Panc1 (cell line): ENCODE measurements around the gene ZNF414. TPM values are rescaled to one million over a fixed set of nuclear protein-coding genes. Genes with fewer than 3 reads are reported as not detected.

Source experiments
- ATAC-seq: fragments of 200-7000 bp; cut with Tn5 transposase; 2 replicates; pipeline ENCODE4 v1.9.1; 2020; ENCODE audit warnings: mild to moderate bottlenecking, moderate library complexity
- BruUV-seq: library from RNA; stranded (reverse); fragments of 400-500 nt; replicated peaks from 2 replicates; lab custom pipeline; 2021; lab: Mats Ljungman, UMichigan
- CTCF ChIA-PET: fragments of 300-600 bp; sonication (Branson Sonifier 250); formaldehyde crosslinking; loops from one replicate; lab custom pipeline; 2022; ENCODE audit warnings: antibody characterized with exemption; lab: Charles Lee
- POLR2A ChIA-PET: fragments of 300-600 bp; sonication (Branson Sonifier 250); formaldehyde crosslinking; loops from one replicate; lab custom pipeline; 2022; ENCODE audit warnings: antibody characterized with exemption; lab: Charles Lee
- DNase-seq: peaks from one replicate; pipeline ENCODE4 v3.0.0-alpha.2; 2010; ENCODE audit warnings: low read depth, low spot score
- H3K27ac ChIP-seq: 2 replicates; pipeline ENCODE4 v1.5.1; 2011; ENCODE audit warnings: mild to moderate bottlenecking, low read length, inconsistent platforms
- H3K27me3 ChIP-seq: fragments of 200-500 bp; sonication (Bioruptor generic); 2 replicates; pipeline ENCODE4 v1.6.0; 2014; ENCODE audit warnings: low read length, inconsistent platforms; ENCODE audit not compliant: control insufficient read depth, insufficient read depth
- H3K36me3 ChIP-seq: fragments of 200-500 bp; sonication (Bioruptor generic); 2 replicates; pipeline ENCODE4 v1.5.1; 2014; ENCODE audit warnings: inconsistent platforms, mild to moderate bottlenecking, low read length, moderate library complexity; ENCODE audit not compliant: control insufficient read depth, insufficient read depth
- H3K4me1 ChIP-seq: 2 replicates; pipeline ENCODE4 v1.5.1; 2011; ENCODE audit warnings: inconsistent platforms, mild to moderate bottlenecking, low read length, moderate library complexity; ENCODE audit not compliant: control insufficient read depth, insufficient read depth
- H3K4me3 ChIP-seq, 2 experiments: 2 replicates each; pipeline ENCODE4 v1.5.1; 2011 to 2012; ENCODE audit warnings: low read depth in 2 of 2, low read length in 2 of 2, mild to moderate bottlenecking in 2 of 2, inconsistent platforms in 1 of 2, moderate library complexity in 1 of 2
- H3K9me3 ChIP-seq: fragments of 200-500 bp; sonication (Bioruptor generic); 2 replicates; pipeline ENCODE4 v1.5.1; 2014; ENCODE audit warnings: low read depth, mild to moderate bottlenecking, inconsistent platforms, low read length, moderate library complexity; ENCODE audit not compliant: control insufficient read depth, insufficient read depth
- CTCF ChIP-seq: fragments of 450-650 bp; IDR thresholded peaks from 2 replicates; pipeline ENCODE4 v1.5.1; 2017; ENCODE audit warnings: mild to moderate bottlenecking
- POLR2AphosphoS5 ChIP-seq: IDR thresholded peaks from 2 replicates; pipeline ENCODE4 v1.6.1; 2012; ENCODE audit warnings: mild to moderate bottlenecking, low read depth, low read length, moderate library complexity
- REST ChIP-seq, 2 experiments: IDR thresholded peaks; 2 replicates each; pipeline ENCODE4 v1.6.1; 2011 to 2012; ENCODE audit warnings: low read depth in 2 of 2, control low read depth in 1 of 2, low read length in 1 of 2, mild to moderate bottlenecking in 1 of 2, moderate library complexity in 1 of 2; ENCODE audit not compliant: insufficient read depth in 1 of 2
- SIN3A ChIP-seq: IDR thresholded peaks from 2 replicates; pipeline ENCODE4 v1.6.1; 2012; ENCODE audit warnings: low read depth, mild to moderate bottlenecking, low read length, moderate library complexity, borderline replicate concordance; ENCODE audit not compliant: insufficient read depth
- TCF7L2 ChIP-seq: IDR thresholded peaks from 2 replicates; pipeline ENCODE4 v1.6.1; 2011; ENCODE audit warnings: mild to moderate bottlenecking, low read depth, low read length, inconsistent platforms
- in situ Hi-C: cut with HindIII; loops from 2 replicates; pipeline ENCODE4 v1.10.0; 2016; ENCODE audit warnings: low sequenced_read_pairs, low pct_unique_long_range_greater_than_20kb
- intact Hi-C: fragments of 100-400 bp; cut with micrococcal nuclease; formaldehyde crosslinking; loops from one replicate; pipeline ENCODE4 v1.10.0; 2022; ENCODE audit not compliant: unreplicated experiment
- total RNA-seq: library from RNA; stranded (reverse); gene quantifications from one replicate; pipeline ENCODE4 v1.2.1, GENCODE V29; 2021; ENCODE audit not compliant: unreplicated experiment

ZNF414 gene
- total RNA-seq, 1 experiment from 2014 or later, result 37.1 TPM

GRCh38 chr19:8475005-8475404 is 39.0 kb downstream of the ZNF414 start:
- ChIA-PET POLR2A (no interaction called here), CTCF (no interaction called here)
- Histone ChIP-seq H3K9me3 (no peaks in the 10 kb centered on the region), H3K36me3 (peaks cover 13% of the 10 kb centered on the region), H3K27ac (no peak overlapping the region), H3K27me3 (no peaks in the 10 kb centered on the region), H3K4me3 (no peak overlapping the region), H3K4me1 (no peaks in the 10 kb centered on the region)
- intact Hi-C loops (no loop called here), in situ Hi-C loops (no loop called here)
- BruUV-seq, result no TSS peak
- no peak for TF ChIP-seq POLR2AphosphoS5
- TF ChIP-seq REST (IDR thresholded peaks at IDR 0.05; ENCODE audit: insufficient read depth in 1 of 2, low read depth in 2 of 2, low read length in 1 of 2), result no peak
- no peak for TF ChIP-seq SIN3A
- ATAC-seq (no peak), DNase-seq (no peak)

GRCh38 chr19:8473648-8474476 is 40.1 kb downstream of the ZNF414 start:
- no peak for DNase-seq
- BruUV-seq, result no TSS peak
- intact Hi-C loops, result no loop called here
- TF ChIP-seq SIN3A, result no peak
- TF ChIP-seq TCF7L2, result no peak
- TF ChIP-seq CTCF, result no peak
- TF ChIP-seq POLR2AphosphoS5, result no peak
- TF ChIP-seq REST (IDR thresholded peaks at IDR 0.05; ENCODE audit: insufficient read depth in 1 of 2, low read depth in 2 of 2, low read length in 1 of 2), result no peak
- H3K36me3 ChIP-seq, result peaks cover 25% of the 10 kb centered on the region
- no peak for ATAC-seq
- no peaks in the 10 kb centered on the region for H3K9me3 ChIP-seq
- H3K4me1 ChIP-seq, result no peaks in the 10 kb centered on the region
- POLR2A ChIA-PET, result no interaction called here
- in situ Hi-C loops, result no loop called here
- CTCF ChIA-PET, result no interaction called here
- H3K27ac ChIP-seq, result no peak overlapping the region
- no peaks in the 10 kb centered on the region for H3K27me3 ChIP-seq
- H3K4me3 ChIP-seq, result no peak overlapping the region
